ENCODE results near the gene TLX2.

Gene TLX2

DNA sequence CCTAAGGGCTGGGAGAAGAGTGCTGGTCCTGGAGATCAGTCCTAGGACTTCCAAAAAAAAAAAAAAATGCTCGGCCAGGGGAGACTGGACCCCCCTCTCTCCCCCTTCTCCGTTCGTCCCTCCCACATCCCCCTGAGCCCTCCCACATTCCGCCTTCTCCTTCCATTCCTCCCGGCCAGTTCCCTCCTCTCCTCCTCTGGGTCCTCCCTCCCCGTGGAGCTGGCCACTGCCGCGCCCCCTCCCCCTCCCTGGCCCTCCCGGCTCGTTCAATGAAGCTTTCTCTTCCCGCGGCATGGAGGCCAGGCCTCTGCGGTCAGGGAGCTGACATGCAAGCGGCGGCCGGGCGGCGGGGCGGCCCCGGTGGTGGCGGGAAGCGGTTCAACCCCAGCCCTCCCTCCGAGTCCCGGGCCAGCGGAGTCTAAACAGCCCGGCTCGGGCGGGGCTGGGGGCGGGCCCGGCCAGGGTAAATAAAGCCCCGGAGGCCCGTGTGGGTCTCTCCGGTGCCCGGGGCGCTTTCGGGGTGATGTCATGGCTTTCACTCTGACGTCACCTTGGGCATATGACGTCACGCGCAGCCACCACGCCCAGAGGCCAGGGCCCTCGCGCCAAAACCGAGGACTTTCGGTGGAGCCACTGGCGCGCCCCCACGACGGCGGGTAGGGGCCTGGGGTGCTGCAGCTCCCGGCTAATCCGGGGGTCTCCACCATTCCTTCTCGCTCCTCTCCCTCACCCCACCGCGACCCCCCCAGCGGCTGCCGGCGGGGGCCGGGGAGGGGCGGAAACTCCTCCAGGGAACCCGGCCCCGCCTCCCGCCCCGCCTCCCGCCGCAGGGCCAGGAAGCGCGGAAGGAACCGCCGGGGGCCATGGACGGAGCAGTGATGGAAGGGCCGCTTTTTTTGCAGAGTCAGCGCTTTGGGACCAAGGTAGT lies 39.9 kb downstream of the TLX2 start, which contains the start of the genes DOK1 and LOXL3 (continued):
- TF ChIP-seq ZNF48 (tag by site-specific recombination; IDR thresholded peaks at IDR 0.05) (no peak), SP2 (tag by site-specific recombination; IDR thresholded peaks at IDR 0.05) (peak; percentile 87), ZNF239 (tag by site-specific recombination; IDR thresholded peaks at IDR 0.05) (no peak), ZNF311 (tag by site-specific recombination; IDR thresholded peaks at IDR 0.05; ENCODE audit: borderline replicate concordance) (no peak), GLIS2 (tag by site-specific recombination; IDR thresholded peaks at IDR 0.05) (peak; percentile 69), ZNF175 (tag by site-specific recombination; IDR thresholded peaks at IDR 0.05) (no peak), ZNF433 (tag by site-specific recombination; IDR thresholded peaks at IDR 0.05; ENCODE audit: low read depth) (no peak), ZBTB48 (tag by site-specific recombination; IDR thresholded peaks at IDR 0.05) (no peak), KLF8 (tag by site-specific recombination; IDR thresholded peaks at IDR 0.05) (no peak; the same call in 1 of the 2 replicates), ZNF629 (tag by site-specific recombination; IDR thresholded peaks at IDR 0.05) (peak; percentile 100), ZNF645 (tag by site-specific recombination; IDR thresholded peaks at IDR 0.05) (no peak), ZBTB10 (tag by site-specific recombination; IDR thresholded peaks at IDR 0.05) (peak; percentile 63), ZNF624 (tag by site-specific recombination; IDR thresholded peaks at IDR 0.05) (no peak), GLIS1 (tag by site-specific recombination; IDR thresholded peaks at IDR 0.05) (peak; percentile 78), SP7 (tag by site-specific recombination; IDR thresholded peaks at IDR 0.05) (peak; percentile 61), ZNF621 (tag by site-specific recombination; IDR thresholded peaks at IDR 0.05) (no peak), ZNF501 (tag by site-specific recombination; IDR thresholded peaks at IDR 0.05) (0 out of 2 replicates have a peak, but pooled peaks have one; percentile 30), ZNF692 (tag by site-specific recombination; IDR thresholded peaks at IDR 0.05) (0 out of 2 replicates have a peak, but pooled peaks have one; percentile 34), ZEB2 (tag by site-specific recombination; IDR thresholded peaks at IDR 0.05) (peak; percentile 53)

DNA sequence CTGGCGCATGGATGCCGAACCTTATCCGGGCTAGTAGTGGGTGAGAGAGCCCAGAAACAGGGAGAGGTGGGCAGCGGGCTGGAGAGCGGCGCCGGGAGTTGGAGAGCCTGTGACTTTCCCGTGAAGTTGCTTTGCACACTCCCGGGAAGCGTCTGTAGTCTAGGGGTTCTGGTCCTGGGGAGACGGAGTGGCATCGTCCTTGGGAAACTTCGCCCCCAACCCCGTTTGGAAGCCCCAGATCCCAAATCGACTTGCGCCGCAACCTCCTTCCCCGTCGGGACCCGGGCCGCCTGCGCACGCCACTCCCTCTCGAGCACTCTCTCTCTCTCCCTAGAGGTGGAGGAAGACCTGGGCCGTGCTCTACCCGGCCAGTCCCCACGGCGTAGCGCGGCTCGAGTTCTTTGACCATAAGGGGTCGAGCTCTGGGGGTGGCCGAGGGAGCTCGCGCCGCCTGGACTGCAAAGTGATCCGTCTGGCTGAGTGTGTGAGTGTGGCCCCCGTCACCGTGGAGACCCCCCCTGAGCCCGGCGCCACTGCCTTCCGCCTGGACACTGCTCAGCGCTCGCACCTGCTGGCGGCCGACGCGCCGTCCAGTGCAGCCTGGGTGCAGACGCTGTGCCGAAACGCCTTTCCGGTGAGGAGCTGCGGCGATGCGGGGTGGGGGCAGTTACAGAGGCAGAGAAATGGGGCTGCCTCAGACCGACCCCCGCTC lies 40.7 kb downstream of the TLX2 start:
- Histone ChIP-seq H3K4me1 (ENCODE audit: control insufficient read depth, insufficient read depth, low read length) (no peaks in the 10 kb centered on the region; the same call in 1 of the 2 replicates), H3K4me3 (ENCODE audit: low read depth, low read length) (peak overlapping the region; percentile 56), H3K27ac (ENCODE audit: extremely low read depth, low read depth, low read length) (no peak overlapping the region; the same call in 1 of the 2 replicates), H3K36me3 (ENCODE audit: control insufficient read depth in 2 of 2, insufficient read depth in 1 of 2, low read length in 2 of 2) (peaks cover 0 to 7% of the 10 kb centered on the region in 2 experiments; a peak in 1 of 3 replicates), H3K9me3 (ENCODE audit: control insufficient read depth, insufficient read depth, low read depth, low read length) (no peaks in the 10 kb centered on the region)
- ChIA-PET CTCF (no interaction called here), POLR2A (no interaction called here)
- TF ChIP-seq ZNF629 (tag by site-specific recombination; IDR thresholded peaks at IDR 0.05) (no peak), ZNF341 (tag by site-specific recombination; IDR thresholded peaks at IDR 0.05; ENCODE audit: low read depth) (no peak)

All from HEK293 (cell line).